CD14-positive monocyte (primary cell): ENCODE measurements around the gene KCNB1. TPM values are rescaled to one million over a fixed set of nuclear protein-coding genes. Genes with fewer than 3 reads are reported as not detected.

Source experiments
- DNase-seq, 3 donors: peaks; one replicate each; pipeline ENCODE4 v3.0.0-alpha.2; 2011 to 2022
- H2AFZ ChIP-seq: 2 replicates; pipeline ENCODE4 v1.6.0; 2012; ENCODE audit warnings: mild to moderate bottlenecking, low read depth, low read length, inconsistent platforms; ENCODE audit not compliant: insufficient read depth, poor library complexity, severe bottlenecking
- H3K27ac ChIP-seq, 2 donors: 1 replicate in 1 of 2; 2 replicates in 1 of 2; pipeline ENCODE4 v1.5.1; 2012 to 2013; ENCODE audit warnings: low read length in 2 of 2, control low read depth in 1 of 2, inconsistent platforms in 1 of 2, low read depth in 1 of 2, mild to moderate bottlenecking in 1 of 2
- H3K27me3 ChIP-seq, 2 donors: one replicate each; pipeline versions ENCODE4 v1.6.0 to v1.6.1; 2011 to 2013; ENCODE audit warnings: low read length in 2 of 2; ENCODE audit not compliant: control insufficient read depth in 2 of 2, insufficient read depth in 2 of 2
- H3K36me3 ChIP-seq, 2 donors: replicated peaks in 1 of 2; 1 replicate in 1 of 2; 2 replicates in 1 of 2; pipeline versions ENCODE4 v1.5.1 to v1.6.1; 2012 to 2013; ENCODE audit warnings: low read length in 2 of 2, control low read depth in 1 of 2, inconsistent platforms in 1 of 2, mild to moderate bottlenecking in 1 of 2; ENCODE audit not compliant: insufficient read depth in 2 of 2, control insufficient read depth in 1 of 2
- H3K4me1 ChIP-seq, 2 donors: 1 replicate in 1 of 2; 2 replicates in 1 of 2; pipeline versions ENCODE4 v1.5.1 to v1.6.1; 2012 to 2013; ENCODE audit warnings: low read length in 2 of 2, control low read depth in 1 of 2, inconsistent platforms in 1 of 2, mild to moderate bottlenecking in 1 of 2, moderate library complexity in 1 of 2; ENCODE audit not compliant: insufficient read depth in 2 of 2, control insufficient read depth in 1 of 2
- H3K4me2 ChIP-seq: replicated peaks from 2 replicates; pipeline ENCODE3; 2012; ENCODE audit warnings: low read length, moderate library complexity, mild to moderate bottlenecking; ENCODE audit not compliant: poor library complexity, severe bottlenecking; ENCODE audit errors: extremely low read depth
- H3K4me3 ChIP-seq, 3 experiments: fragments of 200-600 bp in 1 of 3; sonication (generic) in 1 of 3; replicated peaks in 1 of 3; 1 replicate in 2 of 3; 2 replicates in 1 of 3; pipeline ENCODE4 v1.5.1; 2011 to 2013; ENCODE audit warnings: low read length in 3 of 3, mild to moderate bottlenecking in 3 of 3, control low read depth in 2 of 3, low read depth in 2 of 3, inconsistent platforms in 1 of 3, moderate library complexity in 1 of 3
- H3K79me2 ChIP-seq: 2 replicates; pipeline ENCODE4 v1.6.0; 2012; ENCODE audit warnings: mild to moderate bottlenecking, control low read depth, inconsistent platforms, low read length, moderate library complexity; ENCODE audit not compliant: insufficient read depth
- H3K9ac ChIP-seq: 2 replicates; pipeline ENCODE4 v1.6.0; 2017; ENCODE audit warnings: low read length, mild to moderate bottlenecking; ENCODE audit not compliant: insufficient read depth, poor library complexity, severe bottlenecking
- H3K9me3 ChIP-seq, 2 donors: replicated peaks in 1 of 2; 1 replicate in 1 of 2; 2 replicates in 1 of 2; pipeline versions ENCODE4 v1.5.1 to v1.6.1; 2012 to 2013; ENCODE audit warnings: low read length in 2 of 2, control low read depth in 1 of 2; ENCODE audit not compliant: control insufficient read depth in 1 of 2, insufficient read depth in 1 of 2
- H4K20me1 ChIP-seq: 2 replicates; pipeline ENCODE4 v1.6.0; 2012; ENCODE audit warnings: mild to moderate bottlenecking, low read length, control low read depth, moderate library complexity; ENCODE audit not compliant: insufficient read depth
- H3K27ac Mint-ChIP-seq, 7 donors: one replicate each; pipeline ENCODE4 v1.8.0; 2020; ENCODE audit warnings: mild to moderate bottlenecking in 7 of 7, mixed read lengths in 7 of 7, moderate library complexity in 6 of 7, inconsistent platforms in 2 of 7
- H3K27me3 Mint-ChIP-seq, 3 donors: one replicate each; pipeline ENCODE4 v1.8.0; 2021 to 2022; ENCODE audit warnings: low read depth in 3 of 3, mild to moderate bottlenecking in 3 of 3, mixed read lengths in 3 of 3, moderate library complexity in 3 of 3, inconsistent platforms in 1 of 3
- H3K36me3 Mint-ChIP-seq, 2 donors: one replicate each; pipeline ENCODE4 v1.8.0; 2020; ENCODE audit warnings: mixed read lengths in 2 of 2, inconsistent platforms in 1 of 2, mild to moderate bottlenecking in 1 of 2
- H3K4me1 Mint-ChIP-seq: one replicate; pipeline ENCODE4 v1.8.0; 2020; ENCODE audit warnings: mild to moderate bottlenecking, mixed read lengths
- H3K4me3 Mint-ChIP-seq, 2 donors: one replicate each; pipeline ENCODE4 v1.8.0; 2020; ENCODE audit warnings: mild to moderate bottlenecking in 2 of 2, mixed read lengths in 2 of 2, moderate library complexity in 1 of 2
- H3K9me3 Mint-ChIP-seq, 7 donors: one replicate each; pipeline ENCODE4 v1.8.0; 2020 to 2022; ENCODE audit warnings: mixed read lengths in 7 of 7, mild to moderate bottlenecking in 6 of 7, moderate library complexity in 6 of 7, inconsistent platforms in 2 of 7
- WGBS: methylation state at CpG from one replicate; pipeline ENCODE4 v1.1.5; 2013; ENCODE audit warnings: missing lambda C conversion rate; ENCODE audit not compliant: insufficient coverage; 5-methylcytosine and 5-hydroxymethylcytosine counted together
- intact Hi-C, 2 donors: fragments of 100-400 bp; cut with micrococcal nuclease; formaldehyde crosslinking; loops; one replicate each; pipeline versions ENCODE4 v1.15.0 to v1.15.1; 2023
- polyA plus RNA-seq, 3 donors: library from polyadenylated mRNA; depleted of rRNA in 1 of 3; unstranded in 2 of 3; stranded (reverse) in 1 of 3; fragments of 300-500 nt in 2 of 3; fragments of >200 nt in 1 of 3; fragmentation: Illumina TruSeq in 2 of 3; gene quantifications; 1 replicate in 2 of 3; 2 replicates in 1 of 3; pipeline ENCODE4 v1.2.3, GENCODE V29; 2012 to 2021
- TF ChIP-seq, protein P1 (sequence below): fragments of 200-600 bp; IDR thresholded peaks from one replicate; pipeline ENCODE4 v1.8.0; 2022; ENCODE audit warnings: antibody characterized with exemption, mild to moderate bottlenecking

KCNB1 gene
- polyA plus RNA-seq, 3 donors = not detected

DNA sequence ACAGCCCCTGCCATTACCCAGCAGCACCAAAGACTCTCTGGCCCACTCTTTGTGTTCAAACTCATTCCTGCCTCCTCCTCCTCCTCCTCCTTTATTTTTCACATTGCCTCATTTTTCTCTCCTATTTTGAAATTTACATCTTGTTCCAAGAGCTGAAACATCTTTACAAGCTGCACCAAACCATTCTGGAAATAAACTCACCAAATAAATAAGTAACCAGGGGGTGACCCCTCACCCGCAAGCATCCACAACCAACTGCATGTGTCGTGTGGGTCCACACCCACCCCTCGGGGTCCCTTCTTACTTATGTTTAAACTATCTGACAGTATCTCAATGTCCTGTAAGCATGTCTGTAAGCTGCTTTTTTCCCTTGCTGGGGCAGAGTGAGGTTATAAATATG, 1.4 kb downstream of the KCNB1 start:
- peaks cover 0 to 14% (median 5%) of the 10 kb centered on the region in 7 donors for H3K9me3 Mint-ChIP-seq
- Histone ChIP-seq H3K79me2 (no peaks in the 10 kb centered on the region), H3K4me3 (no peak overlapping the region), H3K9ac (no peak overlapping the region), H3K4me2 (no peak overlapping the region), H3K27ac (no peak overlapping the region), H2AFZ (no peak overlapping the region), H3K27me3 (peaks cover 31 to 52% of the 10 kb centered on the region in 2 donors), H3K9me3 (no peaks in the 10 kb centered on the region), H4K20me1 (no peaks in the 10 kb centered on the region), H3K36me3 (no peaks in the 10 kb centered on the region), H3K4me1 (no peaks in the 10 kb centered on the region)
- WGBS = no CpG with 5 or more reads among the region's 3 CpGs
- peaks cover 42 to 64% (median 52%) of the 10 kb centered on the region in 3 donors for H3K27me3 Mint-ChIP-seq
- TF ChIP-seq, protein P1, sequence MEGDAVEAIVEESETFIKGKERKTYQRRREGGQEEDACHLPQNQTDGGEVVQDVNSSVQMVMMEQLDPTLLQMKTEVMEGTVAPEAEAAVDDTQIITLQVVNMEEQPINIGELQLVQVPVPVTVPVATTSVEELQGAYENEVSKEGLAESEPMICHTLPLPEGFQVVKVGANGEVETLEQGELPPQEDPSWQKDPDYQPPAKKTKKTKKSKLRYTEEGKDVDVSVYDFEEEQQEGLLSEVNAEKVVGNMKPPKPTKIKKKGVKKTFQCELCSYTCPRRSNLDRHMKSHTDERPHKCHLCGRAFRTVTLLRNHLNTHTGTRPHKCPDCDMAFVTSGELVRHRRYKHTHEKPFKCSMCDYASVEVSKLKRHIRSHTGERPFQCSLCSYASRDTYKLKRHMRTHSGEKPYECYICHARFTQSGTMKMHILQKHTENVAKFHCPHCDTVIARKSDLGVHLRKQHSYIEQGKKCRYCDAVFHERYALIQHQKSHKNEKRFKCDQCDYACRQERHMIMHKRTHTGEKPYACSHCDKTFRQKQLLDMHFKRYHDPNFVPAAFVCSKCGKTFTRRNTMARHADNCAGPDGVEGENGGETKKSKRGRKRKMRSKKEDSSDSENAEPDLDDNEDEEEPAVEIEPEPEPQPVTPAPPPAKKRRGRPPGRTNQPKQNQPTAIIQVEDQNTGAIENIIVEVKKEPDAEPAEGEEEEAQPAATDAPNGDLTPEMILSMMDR = no peak
- peaks cover 4% of the 10 kb centered on the region for H3K4me1 Mint-ChIP-seq
- no peak for DNase-seq
- no peak overlapping the region for H3K27ac Mint-ChIP-seq
- H3K36me3 Mint-ChIP-seq = peaks cover 2 to 3% of the 10 kb centered on the region in 2 donors
- intact Hi-C loops = no loop called here
- H3K4me3 Mint-ChIP-seq = no peak overlapping the region

DNA sequence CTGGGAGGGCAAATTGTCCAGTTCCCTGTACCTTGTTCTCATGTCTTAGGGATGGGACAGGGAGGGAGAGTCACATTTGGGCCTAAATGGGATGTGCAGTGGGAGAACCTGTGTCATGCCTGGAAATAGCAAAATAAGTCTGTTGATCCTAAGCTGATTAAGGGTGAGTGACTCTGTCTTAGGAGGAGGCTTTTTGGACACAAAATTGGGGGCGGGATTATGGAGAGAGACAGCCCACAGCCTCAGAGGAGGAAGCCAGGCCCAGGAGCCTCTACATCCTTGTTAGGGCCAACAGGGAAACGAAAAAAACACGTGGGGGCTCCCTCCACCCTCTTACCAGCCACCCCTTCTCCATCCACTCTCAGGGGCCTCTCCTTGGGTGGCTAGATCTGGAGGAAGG, 2.2 kb downstream of the KCNB1 start:
- no peak overlapping the region for H3K4me2 ChIP-seq
- no peak overlapping the region for H3K9ac ChIP-seq
- H3K4me3 ChIP-seq = no peak overlapping the region
- no peaks in the 10 kb centered on the region for H3K9me3 ChIP-seq
- peaks cover 36 to 59% (median 47%) of the 10 kb centered on the region in 3 donors for H3K27me3 Mint-ChIP-seq
- no peak overlapping the region for H3K27ac ChIP-seq
- peaks cover 0 to 14% (median 5%) of the 10 kb centered on the region in 7 donors for H3K9me3 Mint-ChIP-seq
- no peak overlapping the region for H3K4me3 Mint-ChIP-seq
- peaks cover 4% of the 10 kb centered on the region for H3K4me1 Mint-ChIP-seq
- no peak overlapping the region for H2AFZ ChIP-seq
- DNase-seq = no peak
- H3K27ac Mint-ChIP-seq = no peak overlapping the region
- TF ChIP-seq, protein P1 = no peak
- no peaks in the 10 kb centered on the region for H3K4me1 ChIP-seq
- WGBS = no CpG with 5 or more reads among the region's 3 CpGs
- no peaks in the 10 kb centered on the region for H3K79me2 ChIP-seq
- peaks cover 2 to 3% of the 10 kb centered on the region in 2 donors for H3K36me3 Mint-ChIP-seq
- intact Hi-C loops = no loop called here
- H3K36me3 ChIP-seq = no peaks in the 10 kb centered on the region
- no peaks in the 10 kb centered on the region for H4K20me1 ChIP-seq
- H3K27me3 ChIP-seq = peaks cover 22 to 43% of the 10 kb centered on the region in 2 donors
